Left ventricle myocardium inferior (tissue), 1 donor: Measurements from ENCODE around the gene FAU. TPM values are rescaled to one million over a fixed set of nuclear protein-coding genes. Genes with fewer than 3 reads are reported as not detected.

Experiments used
- DNase-seq: peaks from one replicate; pipeline ENCODE4 v3.0.0-alpha.2; 2020
- H3K27ac ChIP-seq: fragments of 200-600 bp; replicated peaks from 2 replicates; pipeline ENCODE4 v1.8.0; 2021
- H3K27me3 ChIP-seq: fragments of 200-600 bp; 2 replicates; pipeline ENCODE4 v1.8.0; 2021; ENCODE audit warnings: low read depth
- H3K36me3 ChIP-seq: fragments of 200-600 bp; 2 replicates; pipeline ENCODE4 v1.8.0; 2021
- H3K4me1 ChIP-seq: fragments of 200-600 bp; 2 replicates; pipeline ENCODE4 v1.8.0; 2021
- H3K4me3 ChIP-seq: fragments of 200-600 bp; 2 replicates; pipeline ENCODE4 v1.8.0; 2021; ENCODE audit warnings: mild to moderate bottlenecking, moderate library complexity
- H3K9me3 ChIP-seq: fragments of 200-600 bp; replicated peaks from 2 replicates; pipeline ENCODE4 v1.8.0; 2021
- intact Hi-C: fragments of 100-400 bp; cut with micrococcal nuclease; formaldehyde crosslinking; loops from one replicate; pipeline ENCODE4 v1.11.0; 2022
- total RNA-seq: library from RNA; stranded (reverse); fragmentation: NEBNext Ultra II Directional; extraction: Animal tissue kit (Norgen Biotek cat#: 25700); gene quantifications from one replicate; pipeline ENCODE4 v1.2.1, GENCODE V29; 2021
- TF ChIP-seq, protein P1 (sequence below): fragments of 200-600 bp; IDR thresholded peaks from 2 replicates; pipeline ENCODE4 v1.8.0; 2021; ENCODE audit warnings: antibody characterized with exemption, mild to moderate bottlenecking, borderline replicate concordance
- donor health status: DM: no; HTN: yes; CAD: no; lungs with severe emphysema.

FAU gene
- total RNA-seq, 1 donor from 2014 or later: 629 TPM

- H3K36me3 ChIP-seq: peaks cover 33% of the 10 kb centered on the region
- intact Hi-C loops: no loop called here
- no peak overlapping the region for H3K4me3 ChIP-seq
- no peak overlapping the region for H3K27ac ChIP-seq
- DNase-seq: no peak
- no peaks in the 10 kb centered on the region for H3K27me3 ChIP-seq
- peaks cover 58% of the 10 kb centered on the region for H3K4me1 ChIP-seq
- no peaks in the 10 kb centered on the region for H3K9me3 ChIP-seq
- TF ChIP-seq, protein P1, sequence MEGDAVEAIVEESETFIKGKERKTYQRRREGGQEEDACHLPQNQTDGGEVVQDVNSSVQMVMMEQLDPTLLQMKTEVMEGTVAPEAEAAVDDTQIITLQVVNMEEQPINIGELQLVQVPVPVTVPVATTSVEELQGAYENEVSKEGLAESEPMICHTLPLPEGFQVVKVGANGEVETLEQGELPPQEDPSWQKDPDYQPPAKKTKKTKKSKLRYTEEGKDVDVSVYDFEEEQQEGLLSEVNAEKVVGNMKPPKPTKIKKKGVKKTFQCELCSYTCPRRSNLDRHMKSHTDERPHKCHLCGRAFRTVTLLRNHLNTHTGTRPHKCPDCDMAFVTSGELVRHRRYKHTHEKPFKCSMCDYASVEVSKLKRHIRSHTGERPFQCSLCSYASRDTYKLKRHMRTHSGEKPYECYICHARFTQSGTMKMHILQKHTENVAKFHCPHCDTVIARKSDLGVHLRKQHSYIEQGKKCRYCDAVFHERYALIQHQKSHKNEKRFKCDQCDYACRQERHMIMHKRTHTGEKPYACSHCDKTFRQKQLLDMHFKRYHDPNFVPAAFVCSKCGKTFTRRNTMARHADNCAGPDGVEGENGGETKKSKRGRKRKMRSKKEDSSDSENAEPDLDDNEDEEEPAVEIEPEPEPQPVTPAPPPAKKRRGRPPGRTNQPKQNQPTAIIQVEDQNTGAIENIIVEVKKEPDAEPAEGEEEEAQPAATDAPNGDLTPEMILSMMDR: no peak
These were observed 14.9 kb downstream of the FAU start for GRCh38 chr11:65107078-65107477.

DNA sequence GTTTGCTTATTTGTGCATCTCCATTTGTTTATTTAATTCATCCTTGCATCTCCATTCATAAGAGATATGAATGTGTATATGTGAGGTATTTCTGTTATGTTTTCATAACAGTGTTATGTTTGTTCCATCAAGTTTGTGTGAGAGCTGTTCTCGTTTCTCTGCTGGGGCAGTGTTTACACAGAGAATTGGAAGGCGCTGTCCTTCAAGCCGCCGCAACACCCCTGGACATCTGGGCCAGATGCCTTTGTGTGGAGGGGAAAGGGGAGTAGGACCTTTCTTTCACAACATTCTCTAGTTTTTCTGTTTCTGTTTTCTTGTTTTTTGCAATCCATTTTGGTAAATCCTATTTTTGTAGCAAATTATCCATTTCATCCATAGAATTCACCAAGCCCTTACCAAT is 17.3 kb downstream of the FAU start:
- TF ChIP-seq, protein P1: no peak
- intact Hi-C loops: no loop called here
- Histone ChIP-seq H3K4me3 (no peak overlapping the region), H3K27me3 (no peaks in the 10 kb centered on the region), H3K27ac (peak overlapping the region; percentile 86), H3K9me3 (no peaks in the 10 kb centered on the region), H3K4me1 (peaks cover 49% of the 10 kb centered on the region), H3K36me3 (peaks cover 30% of the 10 kb centered on the region)
- DNase-seq: no peak

- H3K27ac ChIP-seq: peak overlapping the region; percentile 86
- no peak for DNase-seq
- peaks cover 49% of the 10 kb centered on the region for H3K4me1 ChIP-seq
- intact Hi-C loops: no loop called here
- TF ChIP-seq, protein P1: no peak
- no peaks in the 10 kb centered on the region for H3K9me3 ChIP-seq
- peaks cover 26% of the 10 kb centered on the region for H3K36me3 ChIP-seq
- no peak overlapping the region for H3K4me3 ChIP-seq
- no peaks in the 10 kb centered on the region for H3K27me3 ChIP-seq
These were observed 18.5 kb downstream of the FAU start for GRCh38 chr11:65103476-65103875.

- DNase-seq: no peak
- no peaks in the 10 kb centered on the region for H3K9me3 ChIP-seq
- H3K4me3 ChIP-seq: no peak overlapping the region
- H3K36me3 ChIP-seq: peaks cover 23% of the 10 kb centered on the region
- no peaks in the 10 kb centered on the region for H3K27me3 ChIP-seq
- TF ChIP-seq, protein P1: no peak
- intact Hi-C loops: no loop called here
- H3K4me1 ChIP-seq: peaks cover 59% of the 10 kb centered on the region
- peak overlapping the region; percentile 86 for H3K27ac ChIP-seq
These were observed 19.5 kb downstream of the FAU start for GRCh38 chr11:65102142-65103095.

GRCh38 chr11:65100674-65101350 is 21.1 kb downstream of the FAU start:
- intact Hi-C loops: no loop called here
- peak overlapping the region; percentile 86 for H3K27ac ChIP-seq
- H3K36me3 ChIP-seq: peaks cover 23% of the 10 kb centered on the region
- TF ChIP-seq, protein P1: no peak
- no peak for DNase-seq
- no peaks in the 10 kb centered on the region for H3K9me3 ChIP-seq
- H3K4me3 ChIP-seq: no peak overlapping the region
- no peaks in the 10 kb centered on the region for H3K27me3 ChIP-seq
- peaks cover 74% of the 10 kb centered on the region for H3K4me1 ChIP-seq
